Measurements from ENCODE around the gene KIF26B. TPM values are rescaled to one million over a fixed set of nuclear protein-coding genes. Genes with fewer than 3 reads are reported as not detected.
"Not testable (repeated sequence)": the region's sequence is repeated elsewhere in the genome, so short reads cannot be mapped to it uniquely, and the experiment has no call there.

The KIF26B gene
- total RNA-seq, 1 donor from 2014 or later: 8.8 TPM

GRCh38 chr1:245317217-245317616, 162.4 kb downstream of the KIF26B start:
- H3K4me1 Mint-ChIP-seq (ENCODE audit: unreplicated experiment): peaks cover 1% of the 10 kb centered on the region
- H3K9me3 Mint-ChIP-seq (ENCODE audit: unreplicated experiment): no peaks in the 10 kb centered on the region
- H3K36me3 Mint-ChIP-seq (ENCODE audit: unreplicated experiment): no peaks in the 10 kb centered on the region
- peaks cover 9% of the 10 kb centered on the region for H3K27me3 Mint-ChIP-seq (ENCODE audit: unreplicated experiment)
- no peak for DNase-seq (ENCODE audit: extremely low spot score, unreplicated experiment)
- H3K4me3 Mint-ChIP-seq (ENCODE audit: unreplicated experiment): no peak overlapping the region
- TF ChIP-seq, protein P1, sequence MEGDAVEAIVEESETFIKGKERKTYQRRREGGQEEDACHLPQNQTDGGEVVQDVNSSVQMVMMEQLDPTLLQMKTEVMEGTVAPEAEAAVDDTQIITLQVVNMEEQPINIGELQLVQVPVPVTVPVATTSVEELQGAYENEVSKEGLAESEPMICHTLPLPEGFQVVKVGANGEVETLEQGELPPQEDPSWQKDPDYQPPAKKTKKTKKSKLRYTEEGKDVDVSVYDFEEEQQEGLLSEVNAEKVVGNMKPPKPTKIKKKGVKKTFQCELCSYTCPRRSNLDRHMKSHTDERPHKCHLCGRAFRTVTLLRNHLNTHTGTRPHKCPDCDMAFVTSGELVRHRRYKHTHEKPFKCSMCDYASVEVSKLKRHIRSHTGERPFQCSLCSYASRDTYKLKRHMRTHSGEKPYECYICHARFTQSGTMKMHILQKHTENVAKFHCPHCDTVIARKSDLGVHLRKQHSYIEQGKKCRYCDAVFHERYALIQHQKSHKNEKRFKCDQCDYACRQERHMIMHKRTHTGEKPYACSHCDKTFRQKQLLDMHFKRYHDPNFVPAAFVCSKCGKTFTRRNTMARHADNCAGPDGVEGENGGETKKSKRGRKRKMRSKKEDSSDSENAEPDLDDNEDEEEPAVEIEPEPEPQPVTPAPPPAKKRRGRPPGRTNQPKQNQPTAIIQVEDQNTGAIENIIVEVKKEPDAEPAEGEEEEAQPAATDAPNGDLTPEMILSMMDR (IDR thresholded peaks at IDR 0.05): no peak
- H3K27ac Mint-ChIP-seq (ENCODE audit: unreplicated experiment): no peak overlapping the region

DNA sequence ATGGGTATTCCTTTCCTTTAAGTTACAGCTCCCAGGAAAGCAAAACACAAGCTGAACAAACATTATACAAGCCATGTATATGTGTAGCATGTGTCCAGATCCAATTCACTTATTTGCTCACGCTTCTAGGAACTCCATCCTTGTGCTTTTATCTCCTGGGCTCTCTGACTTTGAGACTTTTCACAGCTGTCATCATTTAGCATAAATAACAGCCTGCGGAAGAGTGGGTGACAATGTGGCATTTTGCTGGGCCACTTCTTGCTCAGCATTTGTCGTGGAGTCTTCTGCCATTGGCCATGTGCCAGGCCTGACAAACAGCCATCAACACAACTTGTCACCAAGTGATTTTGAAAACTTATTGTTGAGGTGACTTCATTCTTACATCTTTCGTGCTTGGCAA, 164.3 kb downstream of the KIF26B start:
- Mint-ChIP-seq H3K4me3 (ENCODE audit: unreplicated experiment) (no peak overlapping the region), H3K4me1 (ENCODE audit: unreplicated experiment) (peaks cover 4% of the 10 kb centered on the region), H3K27ac (ENCODE audit: unreplicated experiment) (no peak overlapping the region), H3K27me3 (ENCODE audit: unreplicated experiment) (peaks cover 9% of the 10 kb centered on the region), H3K9me3 (ENCODE audit: unreplicated experiment) (no peaks in the 10 kb centered on the region), H3K36me3 (ENCODE audit: unreplicated experiment) (no peaks in the 10 kb centered on the region)
- TF ChIP-seq, protein P1 (IDR thresholded peaks at IDR 0.05): no peak
- no peak for DNase-seq (ENCODE audit: extremely low spot score, unreplicated experiment)

DNA sequence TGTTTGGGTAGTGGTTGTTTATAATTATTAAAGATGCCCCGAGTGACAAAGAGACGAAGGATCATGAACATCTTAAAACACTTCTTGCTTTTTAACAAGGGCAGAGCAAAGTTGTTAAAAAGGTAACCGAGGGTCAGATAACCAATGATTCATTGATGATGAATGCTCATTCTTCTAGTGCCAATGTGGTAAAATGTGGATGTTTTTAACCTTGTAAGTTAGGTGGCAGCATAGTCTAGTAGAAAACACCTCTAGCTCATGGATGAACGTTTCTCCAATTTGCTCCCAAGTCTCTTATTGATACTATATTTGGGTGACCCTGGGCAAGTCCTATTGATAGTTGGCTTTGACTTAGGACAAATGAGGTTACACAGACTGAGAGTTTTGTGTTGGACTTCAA, 167.9 kb downstream of the KIF26B start:
- TF ChIP-seq, protein P1 (IDR thresholded peaks at IDR 0.05): peak; percentile 7
- H3K27ac Mint-ChIP-seq (ENCODE audit: unreplicated experiment): no peak overlapping the region
- no peak overlapping the region for H3K4me3 Mint-ChIP-seq (ENCODE audit: unreplicated experiment)
- peaks cover 4% of the 10 kb centered on the region for H3K4me1 Mint-ChIP-seq (ENCODE audit: unreplicated experiment)
- no peak for DNase-seq (ENCODE audit: extremely low spot score, unreplicated experiment)
- peaks cover 10% of the 10 kb centered on the region for H3K27me3 Mint-ChIP-seq (ENCODE audit: unreplicated experiment)
- no peaks in the 10 kb centered on the region for H3K36me3 Mint-ChIP-seq (ENCODE audit: unreplicated experiment)
- no peaks in the 10 kb centered on the region for H3K9me3 Mint-ChIP-seq (ENCODE audit: unreplicated experiment)

GRCh38 chr1:245323765-245324164, 169.0 kb downstream of the KIF26B start:
- DNase-seq (ENCODE audit: extremely low spot score, unreplicated experiment); H3K9me3 Mint-ChIP-seq (ENCODE audit: unreplicated experiment); H3K36me3 Mint-ChIP-seq (ENCODE audit: unreplicated experiment); H3K27ac Mint-ChIP-seq (ENCODE audit: unreplicated experiment); H3K4me1 Mint-ChIP-seq (ENCODE audit: unreplicated experiment); H3K4me3 Mint-ChIP-seq (ENCODE audit: unreplicated experiment); H3K27me3 Mint-ChIP-seq (ENCODE audit: unreplicated experiment): not testable (repeated sequence)

DNA sequence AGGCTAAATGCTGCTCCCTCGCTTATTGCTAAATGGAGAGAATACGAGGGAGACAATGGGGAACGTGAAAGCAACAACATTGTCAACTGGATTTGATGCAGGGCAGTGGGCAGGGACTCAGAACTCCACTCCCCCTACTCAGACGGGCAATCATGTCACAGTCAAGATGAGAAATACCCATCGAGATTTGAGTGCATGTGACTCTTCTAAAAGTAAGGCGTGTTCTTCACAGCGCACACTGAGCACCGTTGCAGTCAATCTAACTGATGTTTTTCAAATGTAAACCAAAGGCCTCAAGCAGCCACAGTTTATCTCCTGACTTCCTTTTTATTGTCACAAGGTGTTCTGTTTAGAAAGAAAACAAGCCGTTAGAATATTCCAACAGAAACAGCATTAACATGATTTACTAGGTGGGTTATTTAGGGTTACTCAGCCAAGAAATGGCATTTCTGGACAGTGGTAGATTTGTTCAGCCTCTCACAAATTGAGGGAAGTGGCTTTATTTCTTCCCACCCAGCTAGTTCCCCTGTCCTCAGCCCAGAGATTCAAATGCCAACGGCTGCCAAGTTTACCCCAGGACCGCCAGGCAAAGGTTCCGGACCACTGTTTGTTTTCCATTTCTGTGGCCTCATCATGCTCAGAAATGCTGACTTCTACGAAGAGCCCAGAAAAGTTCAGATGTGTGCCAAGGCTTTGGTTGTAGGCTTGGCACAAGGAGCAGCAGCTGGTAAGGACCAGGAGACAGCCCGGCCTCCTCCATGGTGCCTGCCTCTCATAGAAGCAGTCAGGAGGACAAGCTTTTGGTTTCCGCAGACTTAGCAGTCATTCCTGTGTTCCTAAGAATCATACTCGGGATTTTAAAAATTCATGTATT, 171.4 kb downstream of the KIF26B start:
- no peak for DNase-seq (ENCODE audit: extremely low spot score, unreplicated experiment)
- Mint-ChIP-seq H3K36me3 (ENCODE audit: unreplicated experiment) (no peaks in the 10 kb centered on the region), H3K4me1 (ENCODE audit: unreplicated experiment) (peaks cover 3% of the 10 kb centered on the region), H3K9me3 (ENCODE audit: unreplicated experiment) (no peaks in the 10 kb centered on the region), H3K4me3 (ENCODE audit: unreplicated experiment) (no peak overlapping the region), H3K27ac (ENCODE audit: unreplicated experiment) (no peak overlapping the region), H3K27me3 (ENCODE audit: unreplicated experiment) (peaks cover 3% of the 10 kb centered on the region)
- TF ChIP-seq, protein P1 (IDR thresholded peaks at IDR 0.05): no peak

All from osteocyte (in vitro differentiated cells).